GM19452 (cell line): Measurements from ENCODE around the gene RNF31.

Experiments used
- ATAC-seq: cut with Tn5 transposase; IDR thresholded peaks from one replicate; pipeline ENCODE4 v1.9.1; 2021; ENCODE audit not compliant: unreplicated experiment

Gene RNF31

DNA sequence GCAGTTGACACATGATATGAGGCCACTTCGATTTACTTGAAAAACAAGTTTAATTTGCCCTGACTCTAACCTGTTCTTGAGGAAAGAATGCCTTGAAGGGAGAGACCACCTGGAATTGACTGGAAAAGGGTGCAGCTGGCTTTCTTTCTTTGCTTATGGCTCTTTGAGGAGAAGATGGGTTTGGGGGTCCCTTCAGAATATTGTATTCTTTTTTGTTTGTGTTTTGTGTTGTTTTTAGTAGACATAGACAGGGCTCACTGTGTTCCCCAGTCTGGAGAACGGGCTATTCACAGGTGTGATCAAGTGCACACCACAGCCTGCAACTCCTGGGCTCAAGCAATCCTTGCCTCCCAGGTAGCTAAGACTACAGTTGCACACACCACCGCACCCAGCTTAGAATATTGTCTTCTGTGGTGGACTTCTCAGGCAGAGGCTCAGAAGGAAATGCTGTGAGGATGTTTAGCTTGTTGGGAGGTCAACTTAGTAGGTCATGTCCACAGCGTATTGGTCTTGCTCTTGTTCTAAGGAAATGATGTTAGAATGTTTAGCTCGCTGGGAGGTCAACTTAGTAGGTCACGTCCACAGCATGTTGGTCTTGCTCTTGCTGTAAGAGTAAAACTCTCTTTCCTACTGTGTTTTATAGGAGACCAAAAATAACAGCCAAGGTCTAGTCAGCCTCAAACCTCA lies 31.0 kb upstream of the RNF31 start:
- ATAC-seq: no peak

- no peak for ATAC-seq
Measured at GRCh38 chr14:24117179-24117578, 30.1 kb upstream of the RNF31 start.

GRCh38 chr14:24119691-24120090 lies 27.6 kb upstream of the RNF31 start:
- no peak for ATAC-seq

- ATAC-seq: no peak
Measured at GRCh38 chr14:24121210-24121609, 26.1 kb upstream of the RNF31 start.

- no peak for ATAC-seq
Measured at GRCh38 chr14:24122416-24122815, 24.9 kb upstream of the RNF31 start.

DNA sequence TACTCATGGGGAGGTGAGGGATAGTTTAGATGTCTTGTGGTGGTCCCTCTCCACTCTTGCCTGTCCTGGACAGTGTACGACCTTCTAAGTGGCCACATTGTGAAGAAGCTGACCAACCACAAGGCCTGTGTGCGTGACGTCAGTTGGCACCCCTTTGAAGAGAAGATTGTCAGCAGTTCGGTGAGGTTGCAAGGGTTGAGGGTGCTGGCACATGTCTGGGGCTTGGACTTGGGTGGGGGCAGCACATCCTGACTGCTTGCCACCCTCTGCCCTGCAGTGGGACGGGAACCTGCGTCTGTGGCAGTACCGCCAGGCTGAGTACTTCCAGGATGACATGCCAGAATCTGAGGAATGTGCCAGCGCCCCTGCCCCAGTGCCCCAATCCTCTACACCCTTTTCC lies 24.4 kb upstream of the RNF31 start:
- ATAC-seq: no peak

DNA sequence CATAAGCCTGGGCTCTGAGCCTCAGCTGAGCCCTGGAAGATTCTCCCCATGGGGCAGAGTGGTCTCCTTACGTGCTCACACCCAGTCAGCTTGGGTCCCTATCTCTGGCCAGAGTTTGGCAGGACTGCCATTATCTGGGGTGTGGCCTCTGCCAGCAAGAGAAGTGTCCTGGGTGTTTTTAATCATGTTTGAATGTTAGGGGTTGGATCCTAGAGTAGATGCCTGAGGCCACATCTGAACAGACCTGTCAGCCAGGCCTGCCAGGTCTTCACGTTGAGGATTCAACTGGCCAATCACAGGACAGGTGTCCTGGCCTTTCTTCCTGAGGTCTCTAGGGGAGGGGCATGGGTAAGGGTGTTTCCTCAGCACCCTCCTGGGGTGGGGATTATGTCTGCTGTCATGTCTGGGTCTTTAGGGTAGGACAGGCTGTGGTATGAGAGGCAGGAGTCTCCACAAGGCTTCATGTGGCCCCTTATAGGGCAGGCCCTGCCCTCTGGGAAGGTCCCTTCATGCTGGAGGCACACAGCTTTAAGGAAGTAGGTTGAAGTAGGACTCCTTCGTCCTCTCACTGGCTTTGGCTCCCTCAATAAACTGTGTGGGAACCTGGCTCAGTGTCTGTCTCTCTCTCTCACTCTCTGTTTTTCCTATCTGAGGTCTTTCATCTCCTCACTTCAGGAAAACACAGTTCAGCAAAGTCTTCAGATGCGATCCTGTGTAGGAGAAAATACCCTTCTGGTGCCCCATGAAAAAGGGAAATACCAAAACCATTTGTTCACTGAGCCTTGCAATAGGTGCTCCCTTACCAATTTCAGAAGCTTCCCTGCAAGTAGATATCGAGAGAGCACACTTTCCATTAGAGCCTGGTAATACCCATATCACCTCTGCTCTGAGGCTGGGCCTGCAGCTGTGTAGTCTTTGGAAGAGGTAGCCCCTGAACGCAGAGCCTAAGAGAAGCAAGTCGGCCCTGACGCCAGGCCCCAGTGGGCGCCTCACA lies 23.6 kb upstream of the RNF31 start:
- no peak for ATAC-seq

DNA sequence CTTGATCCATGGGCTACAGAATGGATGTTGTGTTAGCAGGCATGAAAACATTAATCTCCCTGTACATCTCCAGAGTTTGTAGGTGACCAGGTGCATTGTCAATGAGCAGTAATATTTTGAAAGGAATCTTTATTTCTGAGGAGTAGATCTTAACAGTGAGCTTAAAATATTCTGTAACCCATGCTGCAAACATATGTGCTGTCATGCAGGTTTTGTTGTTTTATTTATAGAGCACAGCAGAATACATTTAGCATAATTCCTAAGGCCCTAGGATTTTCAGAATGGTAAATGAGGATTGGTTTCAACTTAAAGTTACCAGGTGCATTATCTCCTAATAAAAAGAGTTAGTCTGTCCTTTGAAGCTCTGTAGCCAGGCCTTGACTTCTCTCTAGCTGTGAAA lies 20.4 kb upstream of the RNF31 start:
- no peak for ATAC-seq

DNA sequence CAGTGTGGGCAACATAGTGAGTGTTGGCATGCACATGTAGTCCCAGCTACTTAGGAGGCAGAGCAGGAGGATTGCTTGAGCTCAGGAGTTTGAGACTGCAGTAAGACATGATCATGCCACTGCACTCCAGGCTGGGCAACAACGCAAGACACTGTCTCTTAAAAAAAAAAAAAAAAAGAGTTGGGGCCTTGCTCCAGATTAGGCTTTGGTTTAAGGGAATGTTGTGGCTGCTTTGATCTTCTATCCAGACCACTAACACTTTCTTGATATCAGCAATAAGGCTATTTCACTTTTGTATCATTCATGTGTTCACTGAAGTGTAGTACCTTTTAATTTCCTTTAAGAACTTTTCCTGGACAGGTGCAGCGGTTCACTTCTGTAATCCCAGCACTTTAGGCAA lies 19.6 kb upstream of the RNF31 start:
- no peak for ATAC-seq

DNA sequence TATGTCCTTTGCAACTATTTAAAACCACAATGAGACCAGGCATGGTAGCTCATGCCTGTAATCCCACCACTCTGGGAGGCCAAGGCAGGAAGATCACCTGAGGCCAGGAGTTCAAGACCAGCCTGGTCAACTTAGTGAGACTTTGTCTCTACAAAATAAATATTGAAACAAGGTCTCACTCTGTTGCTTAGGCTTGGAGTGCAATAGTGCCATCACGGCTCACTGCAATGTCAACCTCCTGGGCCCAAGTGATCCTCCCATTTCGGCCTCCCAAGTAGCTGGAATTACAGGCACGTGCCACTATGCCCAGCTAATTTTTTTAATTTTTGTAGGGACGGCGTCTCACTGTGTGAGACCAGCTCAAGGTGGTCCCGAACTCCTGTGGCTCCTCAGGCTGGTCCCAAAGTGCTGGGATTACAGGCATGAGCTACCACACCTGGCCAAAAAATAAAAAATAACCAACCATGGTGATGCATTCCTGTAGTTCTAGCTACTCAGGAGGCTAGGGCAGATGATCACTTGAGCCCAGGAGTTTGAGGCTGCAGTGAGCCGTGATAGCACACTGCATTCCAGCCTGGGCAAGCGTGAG lies 17.8 kb upstream of the RNF31 start:
- ATAC-seq: no peak

- no peak for ATAC-seq
Measured at GRCh38 chr14:24130380-24130716, 16.9 kb upstream of the RNF31 start, which contains the start of gene FITM1. Gene FITM1, plus strand, starts transcription at chr14:24130659. Its CDS starts 905 bp downstream, at chr14:24131564.

GRCh38 chr14:24130717-24131548 lies 16.4 kb upstream of the RNF31 start:
- ATAC-seq: no peak

GRCh38 chr14:24131549-24131966 lies 15.7 kb upstream of the RNF31 start:
- ATAC-seq: no peak

DNA sequence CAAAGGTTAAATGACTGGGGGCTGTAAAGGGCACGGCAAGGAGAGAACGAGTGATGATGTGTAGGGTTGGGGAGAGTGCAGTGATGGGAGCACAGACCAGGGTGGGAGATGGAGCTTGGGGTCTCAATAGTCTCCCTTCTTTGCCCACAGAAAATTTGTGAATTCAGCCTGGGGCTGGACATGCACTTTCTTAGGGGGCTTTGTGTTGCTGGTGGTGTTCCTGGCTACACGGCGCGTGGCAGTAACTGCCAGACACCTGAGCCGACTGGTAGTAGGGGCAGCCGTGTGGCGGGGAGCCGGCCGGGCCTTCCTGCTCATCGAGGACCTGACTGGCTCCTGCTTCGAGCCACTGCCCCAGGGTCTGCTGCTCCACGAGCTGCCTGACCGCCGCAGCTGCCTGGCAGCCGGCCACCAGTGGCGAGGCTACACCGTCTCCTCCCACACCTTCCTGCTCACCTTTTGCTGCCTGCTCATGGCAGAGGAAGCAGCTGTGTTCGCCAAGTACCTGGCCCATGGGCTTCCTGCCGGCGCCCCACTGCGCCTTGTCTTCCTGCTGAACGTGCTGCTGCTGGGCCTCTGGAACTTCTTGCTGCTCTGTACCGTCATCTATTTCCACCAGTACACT lies 15.1 kb upstream of the RNF31 start:
- ATAC-seq: no peak

DNA sequence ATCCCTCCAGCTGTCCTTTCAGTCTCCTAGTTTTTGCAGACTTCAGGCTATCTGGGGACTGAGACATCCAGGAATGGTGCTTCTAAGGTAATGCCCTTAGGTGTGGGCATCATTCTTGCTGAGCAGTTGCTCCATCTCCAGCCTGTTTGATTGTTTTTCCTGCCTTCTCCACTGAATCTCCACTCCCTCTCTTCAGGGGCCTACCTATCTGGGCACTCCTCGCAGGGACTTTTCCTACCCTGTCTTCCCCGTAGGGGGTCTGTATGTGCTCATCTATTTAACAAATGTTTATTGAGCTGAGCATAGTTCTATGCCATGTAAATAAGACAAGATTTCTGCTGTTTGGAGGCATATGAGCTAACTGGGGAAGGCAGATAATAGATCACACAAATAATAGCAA lies 14.3 kb upstream of the RNF31 start:
- no peak for ATAC-seq

DNA sequence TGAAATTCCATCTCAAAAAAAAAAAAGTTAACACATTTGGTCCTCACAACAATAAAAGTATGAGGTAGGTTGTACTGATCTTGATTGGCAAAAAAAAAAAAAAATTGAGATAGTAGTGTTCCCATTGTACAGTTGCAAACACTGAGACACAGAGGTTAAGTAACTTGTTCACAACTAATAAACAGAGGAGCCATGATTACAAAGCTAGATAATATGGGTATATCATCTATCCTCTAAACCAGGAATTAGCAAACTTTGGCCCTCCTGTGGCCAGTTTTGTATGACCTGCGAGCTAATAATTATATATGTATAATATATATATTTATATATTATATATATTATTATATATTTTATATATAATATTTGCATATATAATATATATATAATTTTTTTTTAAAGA lies 13.6 kb upstream of the RNF31 start:
- ATAC-seq: no peak

- ATAC-seq: peak; percentile 4
Measured at GRCh38 chr14:24135584-24135833, 11.8 kb upstream of the RNF31 start.

GRCh38 chr14:24135834-24136683 lies 11.2 kb upstream of the RNF31 start, which contains the start of gene PSME1:
Gene PSME1, plus strand, starts transcription at chr14:24136194. Its CDS starts 69 bp downstream, at chr14:24136263.
- ATAC-seq: peak; percentile 83

GRCh38 chr14:24136684-24137528 lies 10.4 kb upstream of the RNF31 start:
- ATAC-seq: no peak
